ENCODE results near the gene THBS3. TPM values are rescaled to one million over a fixed set of nuclear protein-coding genes. Genes with fewer than 3 reads are reported as not detected.
"Not testable (repeated sequence)": the region's sequence is repeated elsewhere in the genome, so short reads cannot be mapped to it uniquely, and the experiment has no call there.

The THBS3 gene
- total RNA-seq, 1 experiment from 2014 or later: 35.9 TPM

DNA sequence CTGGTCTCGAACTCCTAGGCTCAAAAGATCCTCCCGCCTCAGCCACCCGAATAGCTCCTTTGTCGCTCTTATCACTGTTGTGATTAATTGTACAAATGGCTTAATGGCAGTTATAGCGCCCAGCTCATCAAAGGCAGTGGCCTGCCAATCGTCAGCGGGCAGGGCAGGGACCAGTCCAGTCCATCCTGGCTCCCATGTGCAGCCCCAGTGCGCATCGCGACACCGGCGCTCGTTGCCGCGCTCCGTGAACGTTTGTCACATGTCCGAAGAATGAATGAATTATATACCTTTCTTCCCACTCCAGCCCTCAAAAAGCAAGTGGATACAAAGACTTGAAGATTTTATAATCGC is 19.2 kb upstream of the THBS3 start:
- H3K27ac ChIP-seq (ENCODE audit: low read length): peak overlapping the region; percentile 96
- DNase-seq (ENCODE audit: low read depth, low spot score) (no peak), ATAC-seq (peak; percentile 64)
- peaks cover 32% of the 10 kb centered on the region for H3K4me1 ChIP-seq (ENCODE audit: control insufficient read depth, insufficient read depth, low read length)
- no peaks in the 10 kb centered on the region for H3K9me3 ChIP-seq (ENCODE audit: control insufficient read depth, insufficient read depth, low read depth, low read length)
- intact Hi-C loops (cut with micrococcal nuclease; ENCODE audit: unreplicated experiment) (loop anchor here (1.0 kb wide), 1 partner anchor 21 kb away; no protein-coding TSS in a partner anchor), in situ Hi-C loops (cut with HindIII; ENCODE audit: low pct_unique_long_range_greater_than_20kb, low sequenced_read_pairs) (no loop called here)
- BruUV-seq (replicated peaks): TSS peak; percentile 97
- H3K27me3 ChIP-seq (ENCODE audit: control insufficient read depth, insufficient read depth, low read length): no peaks in the 10 kb centered on the region
- peak overlapping the region; percentile 74 to 80 for H3K4me3 ChIP-seq (ENCODE audit: low read depth in 2 of 2, low read length in 2 of 2)
- TF ChIP-seq, protein P1, sequence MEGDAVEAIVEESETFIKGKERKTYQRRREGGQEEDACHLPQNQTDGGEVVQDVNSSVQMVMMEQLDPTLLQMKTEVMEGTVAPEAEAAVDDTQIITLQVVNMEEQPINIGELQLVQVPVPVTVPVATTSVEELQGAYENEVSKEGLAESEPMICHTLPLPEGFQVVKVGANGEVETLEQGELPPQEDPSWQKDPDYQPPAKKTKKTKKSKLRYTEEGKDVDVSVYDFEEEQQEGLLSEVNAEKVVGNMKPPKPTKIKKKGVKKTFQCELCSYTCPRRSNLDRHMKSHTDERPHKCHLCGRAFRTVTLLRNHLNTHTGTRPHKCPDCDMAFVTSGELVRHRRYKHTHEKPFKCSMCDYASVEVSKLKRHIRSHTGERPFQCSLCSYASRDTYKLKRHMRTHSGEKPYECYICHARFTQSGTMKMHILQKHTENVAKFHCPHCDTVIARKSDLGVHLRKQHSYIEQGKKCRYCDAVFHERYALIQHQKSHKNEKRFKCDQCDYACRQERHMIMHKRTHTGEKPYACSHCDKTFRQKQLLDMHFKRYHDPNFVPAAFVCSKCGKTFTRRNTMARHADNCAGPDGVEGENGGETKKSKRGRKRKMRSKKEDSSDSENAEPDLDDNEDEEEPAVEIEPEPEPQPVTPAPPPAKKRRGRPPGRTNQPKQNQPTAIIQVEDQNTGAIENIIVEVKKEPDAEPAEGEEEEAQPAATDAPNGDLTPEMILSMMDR (IDR thresholded peaks at IDR 0.05): no peak; the same call in 1 of the 2 replicates
- peak; percentile 69 for TF ChIP-seq TCF7L2 (IDR thresholded peaks at IDR 0.05; ENCODE audit: low read depth, low read length)
- H3K36me3 ChIP-seq (ENCODE audit: control insufficient read depth, insufficient read depth, low read length): no peaks in the 10 kb centered on the region
- ChIA-PET CTCF (interaction anchor here (0.8 kb wide), 1 partner anchor 20 kb away, joined by 3 read pairs; no protein-coding TSS in a partner anchor), POLR2A (interaction anchor here (0.6 kb wide), 2 partner anchors 33 to 144 kb away, joined by 3 to 9 read pairs; no protein-coding TSS in a partner anchor)

DNA sequence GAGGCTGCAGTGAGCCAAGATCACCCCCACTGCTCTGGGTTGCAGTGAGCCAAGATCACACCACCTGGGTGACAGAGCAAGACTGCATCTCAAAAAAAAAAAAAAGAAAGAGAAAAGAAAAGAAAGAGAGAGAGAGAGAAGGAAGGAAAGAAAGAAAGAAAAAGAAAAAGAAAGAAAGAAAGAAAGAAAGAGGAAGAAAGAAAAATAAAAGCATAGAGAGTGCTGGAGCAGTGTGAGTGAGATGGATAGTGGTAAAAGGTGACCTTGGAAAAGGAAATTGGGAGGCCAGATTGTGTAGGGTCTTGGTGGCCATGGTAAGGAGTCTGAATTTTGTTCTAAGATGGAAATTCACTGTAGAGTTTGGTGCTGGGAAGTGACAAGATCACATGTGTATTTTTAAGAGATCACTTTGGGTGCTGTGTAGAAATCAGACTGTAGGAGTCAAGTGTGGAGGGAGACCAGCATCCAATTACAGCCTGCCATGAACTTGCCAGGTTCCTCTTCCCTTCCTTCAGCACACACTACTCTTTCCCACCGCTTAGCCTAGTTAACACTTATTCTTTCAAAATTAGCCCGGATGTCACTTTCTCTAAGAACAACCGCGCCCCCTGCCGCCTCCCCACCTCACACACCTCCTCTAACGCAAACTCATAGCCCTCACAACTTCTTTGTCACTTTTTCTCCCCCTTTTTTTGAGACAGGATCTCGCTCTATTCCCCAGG is 18.7 kb upstream of the THBS3 start:
- intact Hi-C loops (cut with micrococcal nuclease; ENCODE audit: unreplicated experiment) (loop anchor here (1.0 kb wide), 1 partner anchor 20 kb away; no protein-coding TSS in a partner anchor), in situ Hi-C loops (cut with HindIII; ENCODE audit: low pct_unique_long_range_greater_than_20kb, low sequenced_read_pairs) (no loop called here)
- peaks cover 32% of the 10 kb centered on the region for H3K4me1 ChIP-seq (ENCODE audit: control insufficient read depth, insufficient read depth, low read length)
- no peaks in the 10 kb centered on the region for H3K36me3 ChIP-seq (ENCODE audit: control insufficient read depth, insufficient read depth, low read length)
- CTCF ChIA-PET: interaction anchor here (0.8 kb wide), 1 partner anchor 19 kb away, joined by 3 read pairs; no protein-coding TSS in a partner anchor
- POLR2A ChIA-PET: interaction anchor here (0.6 kb wide), 1 partner anchor 32 kb away, joined by 3 read pairs; no protein-coding TSS in a partner anchor
- no TSS peak for BruUV-seq (replicated peaks)
- H3K27me3 ChIP-seq (ENCODE audit: control insufficient read depth, insufficient read depth, low read length): no peaks in the 10 kb centered on the region
- TF ChIP-seq, protein P2, sequence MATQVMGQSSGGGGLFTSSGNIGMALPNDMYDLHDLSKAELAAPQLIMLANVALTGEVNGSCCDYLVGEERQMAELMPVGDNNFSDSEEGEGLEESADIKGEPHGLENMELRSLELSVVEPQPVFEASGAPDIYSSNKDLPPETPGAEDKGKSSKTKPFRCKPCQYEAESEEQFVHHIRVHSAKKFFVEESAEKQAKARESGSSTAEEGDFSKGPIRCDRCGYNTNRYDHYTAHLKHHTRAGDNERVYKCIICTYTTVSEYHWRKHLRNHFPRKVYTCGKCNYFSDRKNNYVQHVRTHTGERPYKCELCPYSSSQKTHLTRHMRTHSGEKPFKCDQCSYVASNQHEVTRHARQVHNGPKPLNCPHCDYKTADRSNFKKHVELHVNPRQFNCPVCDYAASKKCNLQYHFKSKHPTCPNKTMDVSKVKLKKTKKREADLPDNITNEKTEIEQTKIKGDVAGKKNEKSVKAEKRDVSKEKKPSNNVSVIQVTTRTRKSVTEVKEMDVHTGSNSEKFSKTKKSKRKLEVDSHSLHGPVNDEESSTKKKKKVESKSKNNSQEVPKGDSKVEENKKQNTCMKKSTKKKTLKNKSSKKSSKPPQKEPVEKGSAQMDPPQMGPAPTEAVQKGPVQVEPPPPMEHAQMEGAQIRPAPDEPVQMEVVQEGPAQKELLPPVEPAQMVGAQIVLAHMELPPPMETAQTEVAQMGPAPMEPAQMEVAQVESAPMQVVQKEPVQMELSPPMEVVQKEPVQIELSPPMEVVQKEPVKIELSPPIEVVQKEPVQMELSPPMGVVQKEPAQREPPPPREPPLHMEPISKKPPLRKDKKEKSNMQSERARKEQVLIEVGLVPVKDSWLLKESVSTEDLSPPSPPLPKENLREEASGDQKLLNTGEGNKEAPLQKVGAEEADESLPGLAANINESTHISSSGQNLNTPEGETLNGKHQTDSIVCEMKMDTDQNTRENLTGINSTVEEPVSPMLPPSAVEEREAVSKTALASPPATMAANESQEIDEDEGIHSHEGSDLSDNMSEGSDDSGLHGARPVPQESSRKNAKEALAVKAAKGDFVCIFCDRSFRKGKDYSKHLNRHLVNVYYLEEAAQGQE (IDR thresholded peaks at IDR 0.05; ENCODE audit: insufficient read depth in 1 of 2, low read depth in 2 of 2, low read length in 1 of 2): no peak
- TF ChIP-seq, protein P1 (IDR thresholded peaks at IDR 0.05): peak; percentile 78; the same call in 1 of the 2 replicates
- ATAC-seq: peak; percentile 29
- peak overlapping the region; percentile 96 for H3K27ac ChIP-seq (ENCODE audit: low read length)
- H3K4me3 ChIP-seq (ENCODE audit: low read depth in 2 of 2, low read length in 2 of 2): peak overlapping the region; percentile 74 to 80
- no peaks in the 10 kb centered on the region for H3K9me3 ChIP-seq (ENCODE audit: control insufficient read depth, insufficient read depth, low read depth, low read length)
- DNase-seq (ENCODE audit: low read depth, low spot score): no peak

DNA sequence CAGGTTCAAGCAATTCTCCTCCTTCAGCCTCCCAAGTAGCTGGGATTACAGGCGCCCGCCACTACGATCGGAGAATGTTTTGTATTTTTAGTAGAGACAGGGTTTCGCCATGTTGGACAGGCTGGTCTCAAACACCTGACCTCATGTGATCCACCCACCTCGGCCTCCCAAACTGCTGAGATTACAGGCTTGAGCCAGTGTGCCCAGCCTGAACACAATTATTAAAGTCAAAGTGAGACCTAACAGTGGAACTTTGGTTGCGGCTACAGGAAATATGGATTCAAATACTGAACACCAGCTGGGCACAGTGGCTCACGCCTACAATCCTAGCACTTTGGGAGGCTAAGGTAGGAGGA is 17.7 kb upstream of the THBS3 start:
- H3K27me3 ChIP-seq (ENCODE audit: control insufficient read depth, insufficient read depth, low read length); BruUV-seq (replicated peaks); H3K36me3 ChIP-seq (ENCODE audit: control insufficient read depth, insufficient read depth, low read length); intact Hi-C loops (cut with micrococcal nuclease; ENCODE audit: unreplicated experiment); ATAC-seq; DNase-seq (ENCODE audit: low read depth, low spot score); in situ Hi-C loops (cut with HindIII; ENCODE audit: low pct_unique_long_range_greater_than_20kb, low sequenced_read_pairs); CTCF ChIA-PET; POLR2A ChIA-PET; H3K9me3 ChIP-seq (ENCODE audit: control insufficient read depth, insufficient read depth, low read depth, low read length): not testable (repeated sequence)
- Histone ChIP-seq H3K27ac (ENCODE audit: low read length) (peak overlapping the region; percentile 96), H3K4me3 (ENCODE audit: low read depth in 2 of 2, low read length in 2 of 2) (peak overlapping the region in 1 of 2 experiments; percentile 24; a peak in 1 of 4 replicates), H3K4me1 (ENCODE audit: control insufficient read depth, insufficient read depth, low read length) (peaks cover 32% of the 10 kb centered on the region)
